Ishikawa (cell line): ENCODE data around the gene KCNA10.

Experiments used
- CEBPB ChIP-seq: IDR thresholded peaks from 2 replicates; pipeline ENCODE4 v1.6.1; 2012
- CREB1 ChIP-seq: IDR thresholded peaks from 2 replicates; pipeline ENCODE4 v1.6.1; 2012; ENCODE audit warnings: low read depth
- EGR1 ChIP-seq: IDR thresholded peaks from 2 replicates; pipeline ENCODE4 v1.6.1; 2012
- EP300 ChIP-seq: IDR thresholded peaks from 2 replicates; pipeline ENCODE4 v1.6.1; 2012; ENCODE audit warnings: borderline replicate concordance
- FOXM1 ChIP-seq: IDR thresholded peaks from 2 replicates; pipeline ENCODE4 v1.6.1; 2012; ENCODE audit warnings: low read depth, borderline replicate concordance
- NFIC ChIP-seq: IDR thresholded peaks from 2 replicates; pipeline ENCODE4 v1.6.1; 2012
- RAD21 ChIP-seq: IDR thresholded peaks from 2 replicates; pipeline ENCODE4 v1.6.1; 2012; ENCODE audit warnings: low read depth
- TAF1 ChIP-seq: IDR thresholded peaks from 2 replicates; pipeline ENCODE4 v1.6.1; 2012; ENCODE audit warnings: low read depth, mild to moderate bottlenecking
- TCF12 ChIP-seq: IDR thresholded peaks from 2 replicates; pipeline ENCODE4 v1.6.1; 2012; ENCODE audit warnings: low read depth
- TEAD4 ChIP-seq: IDR thresholded peaks from 2 replicates; pipeline ENCODE4 v1.6.1; 2012
- YY1 ChIP-seq: IDR thresholded peaks from 2 replicates; pipeline ENCODE4 v1.6.1; 2012; ENCODE audit warnings: low read depth
- ZBTB7A ChIP-seq: IDR thresholded peaks from 2 replicates; pipeline ENCODE4 v1.6.1; 2012; ENCODE audit warnings: low read depth
- TF ChIP-seq, protein P1 (sequence below): IDR thresholded peaks from 2 replicates; pipeline ENCODE4 v1.6.1; 2012
- TF ChIP-seq, protein P2 (sequence below): IDR thresholded peaks from 2 replicates; pipeline ENCODE4 v1.6.1; 2012; ENCODE audit warnings: low read depth, mild to moderate bottlenecking
- TF ChIP-seq, protein P3 (sequence below): IDR thresholded peaks from 2 replicates; pipeline ENCODE4 v1.6.1; 2012

Gene KCNA10

DNA sequence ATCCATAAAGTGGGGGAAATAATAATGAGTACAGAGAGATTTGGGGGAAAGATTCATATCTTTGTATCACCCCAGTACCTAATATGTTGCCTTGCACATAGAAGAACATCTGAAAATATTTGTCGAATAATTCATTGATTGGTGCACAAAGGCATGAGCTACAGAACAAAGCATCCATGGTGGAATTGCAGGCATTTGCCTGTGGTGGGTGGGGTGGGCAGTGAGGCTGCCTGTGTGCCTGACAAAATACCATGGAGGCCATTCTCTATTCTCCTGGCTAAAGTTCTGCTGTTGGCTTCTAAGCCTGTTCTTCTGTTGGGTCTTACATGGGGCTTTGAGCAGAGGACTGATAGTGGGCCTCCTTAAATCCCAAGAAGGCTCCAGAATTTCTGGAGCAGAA lies 10.0 kb upstream of the KCNA10 start:
- no peak for TF ChIP-seq EP300
- no peak for TF ChIP-seq NFIC
- no peak for TF ChIP-seq CEBPB
- TF ChIP-seq FOXM1 = no peak
- no peak for TF ChIP-seq RAD21
- no peak for TF ChIP-seq EGR1
- TF ChIP-seq TCF12 = no peak
- TF ChIP-seq ZBTB7A = no peak
- TF ChIP-seq, protein P1, sequence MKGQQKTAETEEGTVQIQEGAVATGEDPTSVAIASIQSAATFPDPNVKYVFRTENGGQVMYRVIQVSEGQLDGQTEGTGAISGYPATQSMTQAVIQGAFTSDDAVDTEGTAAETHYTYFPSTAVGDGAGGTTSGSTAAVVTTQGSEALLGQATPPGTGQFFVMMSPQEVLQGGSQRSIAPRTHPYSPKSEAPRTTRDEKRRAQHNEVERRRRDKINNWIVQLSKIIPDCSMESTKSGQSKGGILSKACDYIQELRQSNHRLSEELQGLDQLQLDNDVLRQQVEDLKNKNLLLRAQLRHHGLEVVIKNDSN = no peak
- TF ChIP-seq, protein P2, sequence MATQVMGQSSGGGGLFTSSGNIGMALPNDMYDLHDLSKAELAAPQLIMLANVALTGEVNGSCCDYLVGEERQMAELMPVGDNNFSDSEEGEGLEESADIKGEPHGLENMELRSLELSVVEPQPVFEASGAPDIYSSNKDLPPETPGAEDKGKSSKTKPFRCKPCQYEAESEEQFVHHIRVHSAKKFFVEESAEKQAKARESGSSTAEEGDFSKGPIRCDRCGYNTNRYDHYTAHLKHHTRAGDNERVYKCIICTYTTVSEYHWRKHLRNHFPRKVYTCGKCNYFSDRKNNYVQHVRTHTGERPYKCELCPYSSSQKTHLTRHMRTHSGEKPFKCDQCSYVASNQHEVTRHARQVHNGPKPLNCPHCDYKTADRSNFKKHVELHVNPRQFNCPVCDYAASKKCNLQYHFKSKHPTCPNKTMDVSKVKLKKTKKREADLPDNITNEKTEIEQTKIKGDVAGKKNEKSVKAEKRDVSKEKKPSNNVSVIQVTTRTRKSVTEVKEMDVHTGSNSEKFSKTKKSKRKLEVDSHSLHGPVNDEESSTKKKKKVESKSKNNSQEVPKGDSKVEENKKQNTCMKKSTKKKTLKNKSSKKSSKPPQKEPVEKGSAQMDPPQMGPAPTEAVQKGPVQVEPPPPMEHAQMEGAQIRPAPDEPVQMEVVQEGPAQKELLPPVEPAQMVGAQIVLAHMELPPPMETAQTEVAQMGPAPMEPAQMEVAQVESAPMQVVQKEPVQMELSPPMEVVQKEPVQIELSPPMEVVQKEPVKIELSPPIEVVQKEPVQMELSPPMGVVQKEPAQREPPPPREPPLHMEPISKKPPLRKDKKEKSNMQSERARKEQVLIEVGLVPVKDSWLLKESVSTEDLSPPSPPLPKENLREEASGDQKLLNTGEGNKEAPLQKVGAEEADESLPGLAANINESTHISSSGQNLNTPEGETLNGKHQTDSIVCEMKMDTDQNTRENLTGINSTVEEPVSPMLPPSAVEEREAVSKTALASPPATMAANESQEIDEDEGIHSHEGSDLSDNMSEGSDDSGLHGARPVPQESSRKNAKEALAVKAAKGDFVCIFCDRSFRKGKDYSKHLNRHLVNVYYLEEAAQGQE = no peak
- TF ChIP-seq CREB1 = no peak
- no peak for TF ChIP-seq YY1
- TF ChIP-seq, protein P3, sequence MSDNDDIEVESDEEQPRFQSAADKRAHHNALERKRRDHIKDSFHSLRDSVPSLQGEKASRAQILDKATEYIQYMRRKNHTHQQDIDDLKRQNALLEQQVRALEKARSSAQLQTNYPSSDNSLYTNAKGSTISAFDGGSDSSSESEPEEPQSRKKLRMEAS = no peak
- TF ChIP-seq TAF1 = no peak
- TF ChIP-seq TEAD4 = no peak

DNA sequence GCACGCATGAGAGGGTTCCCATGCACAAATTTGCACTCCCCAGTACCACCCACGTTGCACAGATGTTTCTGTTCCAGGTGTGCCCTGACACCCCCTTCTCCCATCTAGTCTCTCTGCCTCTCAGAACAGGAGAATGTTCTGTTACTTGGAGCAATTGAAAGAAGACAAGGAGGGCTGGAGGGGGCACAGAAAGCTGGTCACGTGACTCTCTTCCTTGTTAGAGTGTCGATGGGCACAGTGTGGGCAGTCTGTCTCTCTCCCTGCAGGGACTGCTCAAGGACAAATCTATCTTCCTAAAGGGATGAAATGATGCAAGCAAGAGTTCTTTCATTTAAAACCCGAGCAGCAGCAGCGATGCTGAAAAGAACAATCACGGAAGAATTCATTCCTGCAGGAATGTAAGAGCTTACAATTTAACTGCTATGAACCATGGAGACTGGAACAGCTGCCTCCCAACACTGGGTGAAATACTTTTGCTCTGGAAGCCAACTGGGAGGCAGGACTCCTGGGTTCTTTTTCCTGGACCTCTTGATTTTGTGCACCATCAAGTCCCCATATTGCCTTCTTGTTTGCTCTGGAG lies 7.3 kb upstream of the KCNA10 start:
- TF ChIP-seq YY1 (no peak), CREB1 (no peak)
- TF ChIP-seq, protein P1 = peak; percentile 59

DNA sequence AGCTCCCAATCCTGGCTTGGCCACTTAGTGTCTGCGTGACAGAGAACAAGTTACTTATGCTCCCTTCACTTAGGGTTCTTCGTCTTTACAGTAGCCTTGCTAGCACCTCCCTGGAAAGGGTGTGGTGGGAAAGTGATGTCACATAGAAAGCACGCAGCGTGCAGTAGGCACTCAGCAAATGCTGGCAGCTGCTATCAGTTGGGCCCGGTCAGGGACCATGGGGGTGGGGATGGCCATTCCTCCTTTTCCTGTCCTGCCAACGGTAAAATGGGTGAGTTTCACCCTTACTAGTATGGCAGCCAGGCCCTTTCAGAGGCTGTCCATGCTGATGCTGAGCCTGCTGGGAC lies 6.2 kb upstream of the KCNA10 start:
- no peak for TF ChIP-seq RAD21
- no peak for TF ChIP-seq EGR1
- TF ChIP-seq FOXM1 = no peak
- TF ChIP-seq ZBTB7A = no peak

DNA sequence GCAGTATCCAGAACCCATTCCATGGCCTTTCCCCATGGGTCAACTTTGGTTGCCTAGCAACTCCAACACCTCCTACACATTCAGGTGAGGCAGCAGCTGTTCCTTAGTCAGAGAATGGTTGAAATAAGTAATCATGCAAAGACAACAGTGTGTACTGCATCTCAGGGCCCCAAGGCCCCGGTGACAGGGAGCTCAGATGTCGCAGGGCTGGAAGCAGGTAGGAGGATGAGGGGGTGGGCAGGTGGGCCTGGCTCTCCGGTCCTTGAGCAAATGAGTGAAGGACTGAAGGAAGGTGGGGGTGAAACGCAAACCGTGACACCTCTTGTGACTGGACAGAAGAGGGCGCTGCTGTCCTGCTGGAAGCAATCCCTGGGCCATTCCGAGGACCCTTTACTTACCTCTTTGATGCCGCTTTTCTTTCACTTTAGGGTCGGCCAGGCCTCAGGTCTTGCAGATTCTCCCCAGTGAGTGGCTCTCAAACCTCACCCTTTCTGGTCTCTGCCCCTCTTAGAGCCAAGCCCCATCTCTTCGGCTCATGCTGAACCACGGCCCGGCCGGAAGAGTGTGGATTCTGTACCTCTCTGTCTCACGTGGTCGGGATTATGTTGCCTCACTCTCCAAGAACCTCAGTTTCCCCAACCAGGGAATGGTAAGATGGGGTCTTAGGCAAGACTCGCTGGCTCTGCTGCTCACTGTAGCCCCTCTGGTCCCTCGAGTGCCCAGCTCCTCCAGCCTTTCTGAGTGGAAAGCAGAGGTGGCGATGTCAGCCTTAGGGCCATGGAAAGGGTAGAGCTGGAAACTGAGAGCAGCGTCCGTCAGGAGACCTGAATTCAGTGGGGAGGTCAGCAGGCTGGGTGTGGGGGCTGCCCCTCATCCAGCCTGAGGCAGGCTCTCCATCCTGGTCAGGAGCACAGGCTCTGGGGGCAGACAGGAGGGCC lies 5.6 kb upstream of the KCNA10 start:
- TF ChIP-seq EP300 = no peak
- no peak for TF ChIP-seq TEAD4
- TF ChIP-seq, protein P3 = no peak
- peak; percentile 86 for TF ChIP-seq RAD21
- TF ChIP-seq FOXM1 = no peak
- TF ChIP-seq, protein P2 = no peak
- no peak for TF ChIP-seq CEBPB

DNA sequence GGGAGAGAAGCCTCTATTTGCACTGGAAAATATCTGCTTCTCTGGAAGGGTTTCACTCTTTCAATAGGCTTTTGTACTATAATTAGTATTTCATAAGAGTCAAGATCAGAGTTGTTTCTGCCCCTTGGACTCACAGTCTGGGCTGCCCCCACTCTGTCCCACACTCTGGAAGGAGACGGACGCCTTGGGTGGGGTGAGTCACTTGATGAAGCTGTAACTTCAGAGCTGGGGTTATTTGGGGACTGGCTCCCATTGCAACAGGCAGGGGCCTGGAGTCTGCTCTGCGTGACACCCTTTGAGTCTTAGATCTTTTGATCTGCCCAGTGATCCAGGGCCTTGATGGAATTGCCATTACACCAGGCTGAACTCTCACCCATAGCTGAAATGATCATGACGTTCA lies 4.0 kb upstream of the KCNA10 start:
- no peak for TF ChIP-seq TEAD4
- TF ChIP-seq FOXM1 = no peak
- TF ChIP-seq CEBPB = no peak
- TF ChIP-seq ZBTB7A = no peak
- TF ChIP-seq, protein P3 = no peak
- no peak for TF ChIP-seq EP300
- TF ChIP-seq NFIC = no peak
- no peak for TF ChIP-seq YY1
- TF ChIP-seq, protein P1 = no peak
- no peak for TF ChIP-seq TAF1
- TF ChIP-seq, protein P2 = no peak
